Ascending aorta (tissue), 2 donors: Measurements from ENCODE around the gene MCM5. TPM values are rescaled to one million over a fixed set of nuclear protein-coding genes. Genes with fewer than 3 reads are reported as not detected.
A peak's percentile ranks its signal among the peaks of the same experiment; 100 is the strongest.
"Not testable (repeated sequence)": the region's sequence is repeated elsewhere in the genome, so short reads cannot be mapped to it uniquely, and the experiment has no call there.

Experiments used
- DNase-seq, 2 donors: peaks; one replicate each; pipeline ENCODE4 v3.0.0-alpha.2; 2019; ENCODE audit warnings: low spot score in 2 of 2
- H3K27ac ChIP-seq, 2 donors: fragments of 200-600 bp; sonication (generic); one replicate each; pipeline ENCODE4 v1.5.1; 2016 to 2017; ENCODE audit warnings: mild to moderate bottlenecking in 1 of 2
- H3K27me3 ChIP-seq: fragments of 200-600 bp; sonication (generic); one replicate; pipeline ENCODE4 v1.5.1; 2017
- H3K36me3 ChIP-seq, 2 donors: fragments of 200-600 bp; sonication (generic); one replicate each; pipeline ENCODE4 v1.5.1; 2016
- H3K4me1 ChIP-seq, 2 donors: fragments of 200-600 bp; sonication (generic); one replicate each; pipeline ENCODE4 v1.5.1; 2016 to 2017; ENCODE audit warnings: mild to moderate bottlenecking in 1 of 2
- H3K4me3 ChIP-seq, 2 donors: fragments of 200-600 bp; sonication (generic); one replicate each; pipeline ENCODE4 v1.5.1; 2016 to 2017; ENCODE audit warnings: mild to moderate bottlenecking in 1 of 2
- H3K9me3 ChIP-seq, 2 donors: fragments of 200-600 bp; sonication (generic); one replicate each; pipeline ENCODE4 v1.5.1; 2016
- intact Hi-C: fragments of 100-400 bp; cut with DNase I; formaldehyde crosslinking; loops from one replicate; pipeline ENCODE4 v1.15.1; 2023
- total RNA-seq: library from RNA; depleted of rRNA; stranded (reverse); fragments of >200 nt; gene quantifications from one replicate; pipeline ENCODE4 v1.1.0, GENCODE V29; 2016
- TF ChIP-seq, protein P1 (sequence below), 3 experiments: fragments of 200-600 bp in 2 of 3; fragments of 450-650 bp in 1 of 3; sonication (generic) in 2 of 3; IDR thresholded peaks; one replicate each; pipeline ENCODE4 v1.5.1; 2016 to 2019; ENCODE audit warnings: antibody characterized with exemption in 3 of 3, mild to moderate bottlenecking in 1 of 3, moderate library complexity in 1 of 3

Gene MCM5
- total RNA-seq, 1 donor from 2014 or later: 31.1 TPM

GRCh38 chr22:35394810-35395563 is 5.0 kb upstream of the MCM5 start:
- no peak overlapping the region for H3K27ac ChIP-seq
- TF ChIP-seq, protein P1, sequence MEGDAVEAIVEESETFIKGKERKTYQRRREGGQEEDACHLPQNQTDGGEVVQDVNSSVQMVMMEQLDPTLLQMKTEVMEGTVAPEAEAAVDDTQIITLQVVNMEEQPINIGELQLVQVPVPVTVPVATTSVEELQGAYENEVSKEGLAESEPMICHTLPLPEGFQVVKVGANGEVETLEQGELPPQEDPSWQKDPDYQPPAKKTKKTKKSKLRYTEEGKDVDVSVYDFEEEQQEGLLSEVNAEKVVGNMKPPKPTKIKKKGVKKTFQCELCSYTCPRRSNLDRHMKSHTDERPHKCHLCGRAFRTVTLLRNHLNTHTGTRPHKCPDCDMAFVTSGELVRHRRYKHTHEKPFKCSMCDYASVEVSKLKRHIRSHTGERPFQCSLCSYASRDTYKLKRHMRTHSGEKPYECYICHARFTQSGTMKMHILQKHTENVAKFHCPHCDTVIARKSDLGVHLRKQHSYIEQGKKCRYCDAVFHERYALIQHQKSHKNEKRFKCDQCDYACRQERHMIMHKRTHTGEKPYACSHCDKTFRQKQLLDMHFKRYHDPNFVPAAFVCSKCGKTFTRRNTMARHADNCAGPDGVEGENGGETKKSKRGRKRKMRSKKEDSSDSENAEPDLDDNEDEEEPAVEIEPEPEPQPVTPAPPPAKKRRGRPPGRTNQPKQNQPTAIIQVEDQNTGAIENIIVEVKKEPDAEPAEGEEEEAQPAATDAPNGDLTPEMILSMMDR (IDR thresholded peaks at IDR 0.05): no peak
- H3K36me3 ChIP-seq: peaks cover 6 to 9% of the 10 kb centered on the region in 2 donors
- H3K4me1 ChIP-seq: peaks cover 0 to 2% of the 10 kb centered on the region in 2 donors
- no peak overlapping the region for H3K4me3 ChIP-seq
- H3K27me3 ChIP-seq: no peaks in the 10 kb centered on the region
- H3K9me3 ChIP-seq: no peaks in the 10 kb centered on the region
- intact Hi-C loops: no loop called here
- no peak for DNase-seq

DNA sequence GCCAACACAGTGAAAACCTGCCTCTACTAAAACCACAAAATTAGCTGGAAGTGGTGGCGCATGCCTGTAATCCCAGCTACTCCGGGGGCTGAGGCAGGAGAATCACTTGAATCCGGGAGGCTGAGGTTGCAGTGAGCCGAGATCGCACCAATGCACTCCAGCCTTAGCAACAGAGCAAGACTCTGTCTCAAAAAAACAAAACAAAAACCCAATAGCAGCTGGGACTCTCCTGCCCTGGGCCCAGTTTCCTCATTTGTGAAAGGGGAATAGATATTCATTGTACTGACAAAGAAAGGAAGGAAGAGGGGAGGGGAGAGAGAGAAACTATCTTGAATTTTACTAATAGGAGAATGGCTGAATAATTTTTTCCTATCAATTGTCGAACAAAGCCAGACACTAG is 3.3 kb upstream of the MCM5 start:
- H3K4me1 ChIP-seq, intact Hi-C loops, H3K36me3 ChIP-seq, DNase-seq, H3K27ac ChIP-seq, H3K9me3 ChIP-seq, H3K27me3 ChIP-seq, H3K4me3 ChIP-seq: not testable (repeated sequence)

- Histone ChIP-seq H3K27me3 (no peaks in the 10 kb centered on the region), H3K36me3 (no peaks in the 10 kb centered on the region), H3K4me3 (no peak overlapping the region), H3K4me1 (peaks cover 2 to 7% of the 10 kb centered on the region in 2 donors), H3K9me3 (no peaks in the 10 kb centered on the region), H3K27ac (no peak overlapping the region)
- DNase-seq: no peak
- TF ChIP-seq, protein P1 (IDR thresholded peaks at IDR 0.05): no peak
- intact Hi-C loops: no loop called here
Measured at GRCh38 chr22:35397095-35397904, 2.6 kb upstream of the MCM5 start.

- Histone ChIP-seq H3K4me3 (no peak overlapping the region), H3K36me3 (peaks cover 0 to 5% of the 10 kb centered on the region in 2 donors), H3K27me3 (no peaks in the 10 kb centered on the region), H3K27ac (no peak overlapping the region), H3K9me3 (no peaks in the 10 kb centered on the region), H3K4me1 (peaks cover 2 to 7% of the 10 kb centered on the region in 2 donors)
- intact Hi-C loops: no loop called here
- DNase-seq: no peak
- TF ChIP-seq, protein P1 (IDR thresholded peaks at IDR 0.05): no peak
Measured at GRCh38 chr22:35398591-35398973, 1.4 kb upstream of the MCM5 start.

DNA sequence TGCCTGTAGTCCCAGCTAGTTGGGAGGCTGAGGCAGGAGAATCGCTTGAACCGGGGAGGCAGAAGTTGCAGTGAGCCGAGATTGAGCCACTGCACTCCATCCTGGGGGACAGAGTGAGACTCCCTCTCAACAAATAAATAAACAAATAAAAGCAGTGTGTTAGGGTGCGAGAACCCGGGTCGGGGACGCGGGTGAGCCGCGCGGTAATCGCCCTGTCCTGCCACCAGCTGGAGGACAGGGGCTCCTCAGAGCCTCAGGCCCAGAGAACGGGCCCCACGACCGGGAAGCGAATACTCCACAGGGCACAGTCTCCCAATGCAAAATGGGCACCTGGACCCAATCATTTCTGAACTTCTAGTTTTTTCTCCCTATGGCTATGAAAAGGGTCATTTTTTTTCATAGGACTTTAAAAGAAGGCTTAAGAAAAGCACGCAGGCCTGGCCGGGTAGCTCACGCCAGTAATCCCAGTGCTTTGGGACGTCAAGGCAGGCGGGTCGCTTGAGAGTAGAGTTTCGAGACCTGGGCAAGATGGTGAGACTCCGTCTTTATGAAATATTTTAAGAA is 744 bp upstream of the MCM5 start:
- TF ChIP-seq, protein P1 (IDR thresholded peaks at IDR 0.05): no peak
- no peaks in the 10 kb centered on the region for H3K9me3 ChIP-seq
- H3K36me3 ChIP-seq: peaks cover 0 to 9% of the 10 kb centered on the region in 2 donors
- intact Hi-C loops: no loop called here
- H3K4me1 ChIP-seq: peaks cover 0 to 7% of the 10 kb centered on the region in 2 donors
- DNase-seq: no peak
- H3K27ac ChIP-seq: peak overlapping the region; percentile 43 to 49
- no peaks in the 10 kb centered on the region for H3K27me3 ChIP-seq
- peak overlapping the region; percentile 63 to 91 for H3K4me3 ChIP-seq

- Histone ChIP-seq H3K9me3 (no peaks in the 10 kb centered on the region), H3K36me3 (peaks cover 0 to 19% of the 10 kb centered on the region in 2 donors), H3K27ac (peak overlapping the region in 1 of 2 donors; percentile 8), H3K27me3 (no peaks in the 10 kb centered on the region), H3K4me1 (peaks cover 0 to 7% of the 10 kb centered on the region in 2 donors), H3K4me3 (peak overlapping the region; percentile 63 to 91)
- no peak for DNase-seq
- TF ChIP-seq, protein P1 (IDR thresholded peaks at IDR 0.05): no peak
- intact Hi-C loops: loop anchor here (1.0 kb wide), 2 partner anchors 19 to 50 kb away; partner anchors contain the start of gene HMOX1
Measured at GRCh38 chr22:35400501-35400790, 506 bp downstream of the MCM5 start.
